T-helper 9 cell (primary cell): Measurements from ENCODE around the gene ATP2A3.

ENCODE experiments used
- DNase-seq: peaks from one replicate; pipeline ENCODE4 v3.0.0-alpha.2; 2020

ATP2A3 gene

GRCh38 chr17:3907483-3908216 lies 56.6 kb downstream of the ATP2A3 start:
- no peak for DNase-seq

GRCh38 chr17:3906881-3907280 lies 57.4 kb downstream of the ATP2A3 start:
- DNase-seq, result no peak

GRCh38 chr17:3905017-3905520 lies 59.2 kb downstream of the ATP2A3 start:
- no peak for DNase-seq

DNA sequence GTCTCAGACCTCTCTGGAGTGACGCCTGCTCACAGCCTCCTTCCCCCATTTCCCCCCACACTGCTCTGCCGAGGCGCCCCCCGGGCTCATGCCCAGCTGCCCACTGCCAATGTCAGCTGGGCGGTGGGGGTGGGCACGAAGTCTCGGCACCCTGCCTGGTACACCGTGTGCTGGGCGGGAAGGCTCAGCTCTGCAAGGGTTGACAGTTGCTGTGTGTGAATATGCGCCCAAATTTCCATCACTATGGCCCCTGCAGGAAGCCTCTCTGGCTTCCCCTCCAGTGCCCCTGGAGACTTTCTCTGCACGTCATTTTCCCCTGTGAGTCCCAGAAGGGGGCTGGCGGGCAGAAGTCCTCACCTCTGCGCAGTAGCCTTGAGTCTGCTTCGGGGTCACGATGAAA lies 59.7 kb downstream of the ATP2A3 start:
- no peak for DNase-seq

DNA sequence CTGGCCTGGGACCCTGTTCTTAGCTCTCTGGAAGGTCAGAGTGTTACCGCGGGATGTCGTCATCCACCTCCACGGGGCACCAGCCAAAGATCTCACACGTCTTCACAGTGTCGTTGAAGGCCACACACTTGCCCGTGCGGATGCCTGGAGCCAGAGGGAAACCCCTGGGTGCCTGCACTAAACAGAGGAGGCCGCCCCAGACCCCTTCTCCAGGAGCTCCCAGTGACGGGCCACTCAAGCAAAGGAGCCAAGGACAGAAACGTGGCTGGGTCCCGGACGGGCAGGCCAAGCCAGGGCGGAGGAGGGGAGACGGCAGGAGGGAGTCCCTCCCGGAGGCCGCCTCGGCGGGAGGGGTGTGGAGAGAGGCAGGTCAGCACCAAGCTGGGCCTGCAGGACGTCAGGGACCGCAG lies 60.4 kb downstream of the ATP2A3 start:
- no peak for DNase-seq

GRCh38 chr17:3903051-3903825 lies 61.0 kb downstream of the ATP2A3 start:
- no peak for DNase-seq

- DNase-seq, result no peak
Measured at GRCh38 chr17:3900646-3901045, 63.6 kb downstream of the ATP2A3 start.

GRCh38 chr17:3897731-3898130 lies 66.5 kb downstream of the ATP2A3 start:
- DNase-seq, result no peak

DNA sequence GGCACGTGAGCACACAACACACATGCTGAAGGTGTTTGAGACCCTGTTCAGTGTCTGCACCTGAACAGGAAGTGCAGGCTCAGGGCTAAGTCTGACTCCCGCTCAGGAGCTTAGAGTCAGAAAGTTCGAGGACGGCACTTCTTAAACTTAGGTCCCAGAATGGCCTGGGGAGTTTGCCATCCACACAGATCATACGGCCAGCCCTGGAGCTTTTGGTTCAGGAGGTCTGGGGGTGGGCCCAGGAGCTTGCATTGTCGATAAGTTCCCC lies 67.3 kb downstream of the ATP2A3 start:
- no peak for DNase-seq

DNA sequence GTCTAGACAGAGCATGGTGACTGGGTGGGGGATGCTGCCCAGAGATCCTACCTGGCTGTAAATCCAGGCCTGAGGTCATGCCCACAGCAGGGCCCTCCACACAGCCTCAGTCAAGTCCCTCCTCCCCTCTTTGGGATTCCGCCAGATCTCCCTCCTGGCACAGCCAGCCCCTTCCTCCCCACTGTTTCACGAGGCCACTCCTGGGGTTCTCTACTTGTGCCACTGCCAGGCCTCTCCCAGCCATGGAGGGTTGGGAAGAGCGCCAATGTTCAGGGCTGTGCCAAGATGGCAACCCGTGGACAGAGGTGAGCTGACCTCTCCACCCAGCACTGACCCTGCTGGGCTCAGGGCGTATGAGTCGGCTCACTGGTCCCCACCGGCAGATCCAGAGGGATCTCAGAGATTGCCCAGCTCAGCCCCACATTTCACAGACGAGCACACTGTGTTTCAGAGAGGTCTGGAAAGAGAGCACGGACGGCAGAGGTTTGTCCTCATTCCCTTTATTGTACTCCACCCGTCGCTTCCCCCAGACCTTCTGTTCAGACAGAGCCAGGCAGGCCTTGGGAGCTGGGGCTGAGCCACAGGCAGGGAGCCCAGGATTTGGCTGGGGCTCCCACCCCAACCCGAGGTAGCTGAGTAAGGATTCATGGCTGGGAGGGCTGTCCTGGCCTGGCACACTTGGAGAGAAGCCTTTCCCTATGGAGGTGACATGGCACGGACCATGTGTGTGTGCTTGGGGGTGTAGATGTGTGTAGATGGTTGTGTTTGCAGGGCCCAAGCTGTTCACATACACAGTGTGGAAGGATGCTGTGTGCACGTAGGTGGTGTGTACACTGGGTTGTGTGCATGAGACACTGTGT lies 67.9 kb downstream of the ATP2A3 start:
- no peak for DNase-seq

- DNase-seq, result no peak
Measured at GRCh38 chr17:3895354-3895753, 68.9 kb downstream of the ATP2A3 start.

- DNase-seq, result no peak
Measured at GRCh38 chr17:3894911-3895343, 69.3 kb downstream of the ATP2A3 start.

GRCh38 chr17:3894188-3894587 lies 70.0 kb downstream of the ATP2A3 start:
- no peak for DNase-seq

DNA sequence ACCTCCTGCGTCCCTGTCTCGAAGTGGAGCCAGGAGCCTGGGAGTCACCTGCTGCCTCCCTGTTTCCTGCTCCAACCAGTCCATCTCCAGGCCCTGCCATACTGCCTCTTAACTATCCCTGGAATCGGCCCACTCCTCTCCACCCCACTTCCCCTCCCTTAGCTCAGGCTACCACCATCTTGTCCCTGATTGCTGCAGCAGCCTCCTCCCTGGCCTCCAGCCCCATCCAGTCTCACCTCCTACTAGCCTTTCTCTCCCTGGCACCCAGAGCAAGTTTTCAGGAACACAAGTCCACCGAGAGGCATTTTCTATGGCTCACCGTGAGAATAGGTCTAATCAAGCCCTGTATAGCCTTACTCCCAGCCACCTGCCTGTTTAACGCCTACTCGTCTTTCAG lies 70.5 kb downstream of the ATP2A3 start:
- DNase-seq, result no peak

DNA sequence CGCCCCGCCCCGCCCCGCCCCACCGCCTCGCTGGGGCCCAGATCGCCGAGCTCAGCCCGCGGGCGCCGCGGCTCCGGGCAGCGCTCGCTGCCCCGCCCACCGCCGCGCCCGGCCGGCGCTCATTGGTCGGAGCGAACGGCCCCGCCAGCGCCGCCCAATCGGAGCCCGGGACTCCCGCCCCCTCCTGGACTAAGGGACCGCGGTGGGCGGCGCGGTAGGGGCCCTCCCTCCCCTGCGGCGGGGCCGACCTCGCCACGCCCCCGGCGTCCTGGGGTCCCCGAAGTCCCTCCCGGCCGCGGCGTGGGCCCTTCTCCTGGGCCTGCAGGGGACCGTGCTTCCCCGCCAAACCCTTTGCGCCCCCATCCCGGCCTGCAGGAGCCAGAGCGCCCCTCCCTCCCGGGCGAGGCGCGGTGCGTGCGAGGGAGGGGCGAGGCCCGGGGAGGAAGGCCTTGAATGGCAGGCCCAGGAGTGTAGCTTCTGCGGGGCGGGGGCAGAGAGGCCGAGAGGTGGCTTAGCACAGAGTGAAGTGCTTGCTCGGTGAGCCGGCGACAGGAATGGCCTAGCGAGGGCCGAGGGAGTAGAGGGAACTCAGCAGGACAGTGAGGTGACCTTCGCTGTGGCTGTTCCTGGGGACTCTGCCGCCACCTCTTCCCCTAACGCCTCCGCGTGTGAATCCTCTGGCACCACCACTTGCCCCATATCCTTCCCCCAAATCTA lies 71.1 kb downstream of the ATP2A3 start, which contains the start of gene CAMKK1:
Gene CAMKK1, minus strand, starts transcription at position 51 of the 717 bp plus-strand sequence. CDS start 7,366 bp downstream, outside the sequence.
- DNase-seq, result peak; percentile 81

- DNase-seq, result peak; percentile 76
Measured at GRCh38 chr17:3892095-3892998, 71.9 kb downstream of the ATP2A3 start.

DNA sequence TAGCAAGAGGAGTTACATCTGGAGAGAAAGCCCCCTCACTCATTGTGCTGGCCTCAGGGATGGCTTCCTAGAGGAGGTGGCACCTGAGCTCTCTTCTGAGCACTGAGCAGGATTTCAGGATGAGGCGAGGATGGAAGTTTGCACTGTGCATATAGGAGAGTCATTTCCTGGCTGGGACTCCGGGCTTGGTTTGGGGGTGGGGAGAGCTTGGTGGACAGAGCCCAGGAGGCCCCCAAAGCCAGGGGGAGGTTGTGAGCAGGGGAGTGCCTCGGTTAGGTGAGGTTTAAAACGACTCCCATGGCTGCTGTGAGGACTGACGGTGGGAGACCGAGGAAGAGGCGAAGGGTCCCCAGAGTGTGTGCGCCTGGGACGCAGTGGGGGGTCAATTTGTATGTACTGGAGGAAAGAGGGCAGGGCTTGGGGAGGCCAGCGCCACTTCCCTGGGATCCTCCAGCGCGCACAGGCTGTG lies 72.6 kb downstream of the ATP2A3 start:
- no peak for DNase-seq

DNA sequence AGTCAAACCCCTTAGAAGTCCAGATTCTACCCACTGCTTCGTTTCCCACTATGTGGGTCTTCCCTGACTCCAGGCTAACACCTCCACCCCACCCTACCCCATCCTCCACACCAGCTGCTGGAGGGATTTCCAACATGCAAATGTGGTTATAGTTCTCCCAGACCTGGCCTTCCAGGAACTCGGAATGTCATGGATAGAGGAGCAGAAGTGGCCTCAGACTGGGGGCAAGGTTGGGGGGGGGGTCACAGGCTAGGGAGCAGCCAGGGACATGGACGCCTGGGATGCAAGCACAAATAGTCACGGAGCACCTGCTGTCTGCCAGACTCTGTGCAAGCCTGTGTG lies 73.4 kb downstream of the ATP2A3 start:
- no peak for DNase-seq

DNA sequence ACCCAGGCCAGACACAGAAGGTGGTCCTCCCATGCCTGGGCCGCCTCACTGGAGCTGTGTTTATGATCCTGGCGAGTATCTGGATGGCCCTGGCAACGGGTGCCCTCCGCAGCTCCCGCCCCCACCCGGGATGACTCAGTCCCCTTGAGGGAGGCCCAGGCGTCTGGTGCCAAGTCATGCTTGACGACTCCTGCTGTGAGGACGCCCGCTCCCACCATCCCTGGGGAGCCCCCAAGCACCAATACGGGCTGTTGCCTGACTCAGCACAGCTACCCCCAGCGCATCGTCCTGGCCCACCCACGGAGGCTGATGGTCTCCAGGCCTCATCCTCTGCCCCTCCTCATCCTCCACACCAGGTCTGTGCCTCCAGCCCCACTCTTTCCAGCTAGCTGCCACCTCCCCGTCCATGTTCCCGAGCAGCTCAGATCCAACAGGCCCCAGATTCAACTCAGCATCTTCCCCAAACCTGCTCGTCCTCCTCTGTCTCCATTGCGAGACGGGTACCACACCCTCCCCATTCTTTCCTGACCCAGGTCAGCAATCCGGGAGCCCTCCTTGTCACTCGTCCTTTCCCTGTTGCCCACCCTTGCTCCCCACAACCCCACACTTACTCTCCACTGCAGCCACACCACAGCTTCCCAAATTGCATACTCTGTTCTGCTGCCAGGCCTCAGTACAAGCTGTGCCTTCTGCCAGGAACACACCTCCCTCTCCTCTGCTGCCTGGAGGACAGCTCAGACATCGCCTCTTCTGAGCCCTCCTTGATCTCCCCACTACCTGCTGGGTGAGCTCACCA lies 74.0 kb downstream of the ATP2A3 start:
- DNase-seq, result no peak

DNA sequence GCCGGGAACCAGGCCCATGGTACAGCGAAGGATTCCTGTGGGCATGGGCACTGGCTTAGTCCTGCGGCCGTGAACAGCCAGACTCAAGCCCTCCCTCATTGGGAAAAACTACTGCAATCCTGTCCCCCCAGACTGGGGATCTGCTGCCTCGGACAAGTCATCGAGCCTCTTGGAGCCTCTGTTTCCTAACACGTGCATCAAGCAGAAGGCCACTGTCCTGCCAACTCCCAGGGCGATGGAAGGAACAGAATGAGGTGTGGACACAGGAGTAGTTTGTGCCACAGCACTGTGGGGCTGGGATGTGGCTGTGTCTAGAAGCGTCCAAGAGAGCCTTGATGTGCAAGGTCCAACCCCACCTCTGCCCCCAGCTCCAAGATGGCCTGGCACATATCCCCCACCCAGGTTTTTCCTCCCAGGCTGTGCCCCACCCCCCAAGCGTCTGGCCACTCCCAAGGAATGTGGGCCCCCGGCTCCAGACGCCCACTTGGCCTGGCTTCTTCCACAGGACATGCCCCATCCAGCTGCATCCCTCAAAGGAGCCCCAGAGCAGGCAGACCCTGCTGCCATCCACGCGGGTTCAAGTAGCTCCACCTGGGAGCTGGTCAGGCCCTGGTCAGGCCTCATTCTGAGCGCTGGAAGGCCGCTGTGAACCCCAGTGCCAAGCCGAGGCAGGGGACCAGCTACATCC lies 74.8 kb downstream of the ATP2A3 start:
- DNase-seq, result no peak
